GM21381 (cell line): ENCODE data around the gene PHACTR1.

ENCODE experiments used
- ATAC-seq: cut with Tn5 transposase; IDR thresholded peaks from one replicate; pipeline ENCODE4 v1.9.1; 2021; ENCODE audit warnings: mild to moderate bottlenecking, moderate library complexity; ENCODE audit not compliant: unreplicated experiment

Gene PHACTR1

GRCh38 chr6:13273931-13274706 lies 557.6 kb downstream of the PHACTR1 start:
- peak; percentile 51 for ATAC-seq

DNA sequence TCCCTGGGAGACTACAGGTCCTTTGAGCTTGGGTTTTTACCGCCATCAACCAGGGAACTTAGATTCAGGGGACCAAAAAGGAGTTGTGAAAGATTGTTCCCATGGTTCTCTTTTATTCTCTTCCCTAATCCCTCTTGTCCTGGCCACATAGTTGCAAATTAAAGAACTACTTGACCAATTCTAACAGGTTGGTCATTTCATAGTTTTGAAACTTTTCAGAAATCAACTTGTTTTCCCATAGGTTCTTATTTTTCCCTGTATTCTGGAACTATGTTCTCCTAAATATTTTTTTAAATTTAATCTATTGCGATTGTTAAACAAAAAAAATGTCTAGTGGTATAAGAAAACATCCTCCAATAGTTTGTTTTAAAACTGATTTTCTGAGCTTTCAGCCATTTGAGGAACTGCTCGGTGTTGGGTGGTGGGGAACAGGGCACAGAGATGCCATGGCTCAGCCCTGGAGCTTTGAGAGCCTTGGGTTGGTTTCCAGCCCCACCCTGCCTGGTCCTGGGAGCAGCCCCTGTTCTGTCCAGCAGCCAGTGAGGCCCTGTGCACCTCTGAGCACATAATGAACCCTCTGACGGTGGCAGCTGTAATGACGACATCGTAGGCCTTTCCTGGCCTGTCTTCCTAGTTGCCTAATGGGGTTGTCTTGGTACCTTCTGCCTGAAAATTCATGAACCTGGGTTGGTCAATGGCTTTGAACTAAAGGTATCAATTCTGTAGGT lies 558.3 kb downstream of the PHACTR1 start:
- no peak for ATAC-seq

DNA sequence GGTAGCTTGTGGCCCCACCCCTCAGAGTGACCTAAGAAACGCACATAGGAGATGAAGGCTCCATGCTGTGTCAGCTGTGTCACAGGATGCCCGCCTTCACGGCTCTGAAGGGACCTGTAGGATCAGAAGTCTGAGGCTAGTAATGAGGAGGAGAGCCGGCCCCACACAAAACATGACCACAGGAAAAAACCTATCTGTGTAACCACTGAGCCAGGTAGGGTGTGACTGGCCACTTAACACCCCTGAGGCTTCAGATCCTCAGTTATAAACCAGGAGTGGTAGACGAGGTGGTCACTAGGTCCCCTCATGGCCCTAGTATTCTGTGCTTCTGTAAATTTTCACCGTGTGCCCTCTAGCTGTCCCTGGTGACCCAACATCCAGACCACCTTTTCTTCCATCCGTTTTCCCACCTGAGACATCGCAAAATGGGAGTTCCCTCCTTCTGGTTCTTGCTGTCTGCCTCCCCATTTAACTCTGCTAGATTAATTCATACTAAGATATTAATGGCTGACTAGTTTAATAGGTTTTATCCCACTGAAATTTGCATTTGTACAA lies 558.9 kb downstream of the PHACTR1 start:
- ATAC-seq, result no peak

- ATAC-seq, result no peak
Observed at GRCh38 chr6:13277231-13277630, 560.7 kb downstream of the PHACTR1 start.

DNA sequence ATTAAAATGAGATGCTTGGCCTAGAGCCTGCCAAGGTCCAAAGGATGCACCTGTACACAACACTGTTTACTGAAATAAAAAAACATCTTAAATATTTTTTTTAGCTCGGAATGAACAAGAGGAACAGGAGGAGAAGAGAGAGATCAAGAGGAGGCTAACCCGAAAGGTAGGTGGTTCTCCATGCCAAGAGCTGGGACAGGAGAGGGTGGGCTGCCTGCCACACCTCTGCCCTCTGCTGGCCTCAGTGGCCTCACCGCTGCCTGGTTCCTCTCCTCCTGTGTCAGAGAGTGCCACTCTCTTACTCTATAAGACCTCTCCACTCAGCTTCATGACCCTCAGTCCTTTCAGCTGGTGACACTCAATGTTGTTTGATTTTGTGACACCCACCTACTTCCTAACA lies 561.6 kb downstream of the PHACTR1 start:
- no peak for ATAC-seq

DNA sequence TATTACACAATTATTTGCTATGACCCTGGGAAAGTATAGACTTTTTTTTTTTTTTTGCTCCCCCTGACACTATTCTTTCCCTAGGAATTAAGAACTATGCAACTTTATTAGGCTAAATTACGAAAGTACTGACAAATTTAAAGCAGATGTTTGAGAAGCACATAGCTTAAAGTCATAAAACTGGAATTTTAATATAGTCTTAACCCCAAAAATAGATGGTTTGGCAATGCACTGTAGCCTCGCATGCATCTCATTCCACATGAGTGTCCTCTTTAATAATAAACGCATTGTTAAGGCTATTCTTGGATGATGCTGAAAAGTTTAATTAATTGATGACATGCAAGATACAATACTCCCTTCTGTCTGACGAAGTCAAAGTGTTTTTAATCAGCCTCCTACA lies 562.4 kb downstream of the PHACTR1 start:
- no peak for ATAC-seq

DNA sequence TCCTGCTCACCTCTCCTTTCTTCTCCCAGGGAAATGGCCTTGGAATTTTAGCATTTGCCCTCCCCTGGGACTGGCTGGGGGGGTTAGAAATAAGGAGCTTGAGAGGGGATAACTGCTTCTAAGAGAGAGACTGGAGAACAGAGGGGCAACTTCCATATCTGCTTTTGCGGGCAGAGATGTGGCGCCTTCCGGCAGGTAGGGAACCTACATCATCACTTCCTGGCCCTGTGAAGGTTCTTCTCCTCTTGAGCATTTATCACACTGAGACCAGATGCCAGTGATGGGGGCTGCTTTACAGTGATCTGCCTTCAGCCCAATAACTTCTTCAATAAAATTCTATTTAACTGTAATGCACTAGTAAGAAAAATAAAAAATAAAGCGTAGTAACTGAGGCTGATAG lies 563.7 kb downstream of the PHACTR1 start:
- no peak for ATAC-seq

DNA sequence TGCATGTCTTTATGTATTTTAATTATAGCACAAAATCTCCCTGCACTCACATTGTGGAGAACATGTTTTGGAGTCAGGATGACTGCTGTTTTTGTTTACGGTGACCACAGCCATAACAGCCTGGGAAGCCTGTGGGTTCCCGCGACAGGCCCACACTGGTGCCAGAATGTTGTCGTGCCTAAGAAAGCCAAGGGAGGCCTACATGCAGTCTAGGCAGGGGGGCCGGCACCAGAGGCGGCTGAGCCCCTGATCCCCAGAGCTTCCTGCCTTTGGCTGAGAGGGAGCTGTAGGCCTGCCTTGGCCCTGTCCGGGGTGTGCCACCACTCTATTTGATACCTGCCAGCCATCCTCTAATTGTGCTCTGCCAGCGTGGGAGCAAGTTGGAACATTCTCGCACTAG lies 565.1 kb downstream of the PHACTR1 start:
- ATAC-seq, result no peak

DNA sequence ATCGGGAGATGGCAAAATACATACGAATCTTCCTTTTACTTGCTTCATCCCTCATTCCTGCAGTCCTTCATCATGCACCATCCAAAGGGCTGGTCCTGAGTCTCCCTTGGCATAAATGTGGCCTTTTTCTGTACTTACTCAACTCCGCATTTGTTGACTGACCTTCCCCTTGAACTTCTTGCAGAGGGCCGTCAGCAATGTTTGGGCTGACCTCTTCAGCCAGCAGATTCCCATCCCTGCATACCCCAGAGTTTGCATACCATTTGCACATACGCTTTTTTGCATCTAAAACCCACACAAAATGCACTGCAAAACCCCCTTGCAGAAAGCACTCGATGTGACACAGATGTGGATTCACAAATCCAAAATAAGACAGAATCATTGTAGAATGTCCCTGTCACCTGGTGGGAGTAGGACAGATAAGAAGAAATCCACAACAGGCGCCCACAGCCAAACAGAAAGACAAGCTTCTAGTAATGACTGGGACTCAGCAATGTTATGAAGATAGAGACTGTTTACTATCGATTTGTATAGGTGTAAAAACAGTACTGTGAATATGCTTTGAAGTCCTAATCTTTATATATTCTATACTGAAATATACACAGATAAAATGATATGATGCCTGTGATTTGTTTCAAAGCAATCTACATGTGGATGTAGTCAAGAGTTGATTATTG lies 566.0 kb downstream of the PHACTR1 start:
- no peak for ATAC-seq

DNA sequence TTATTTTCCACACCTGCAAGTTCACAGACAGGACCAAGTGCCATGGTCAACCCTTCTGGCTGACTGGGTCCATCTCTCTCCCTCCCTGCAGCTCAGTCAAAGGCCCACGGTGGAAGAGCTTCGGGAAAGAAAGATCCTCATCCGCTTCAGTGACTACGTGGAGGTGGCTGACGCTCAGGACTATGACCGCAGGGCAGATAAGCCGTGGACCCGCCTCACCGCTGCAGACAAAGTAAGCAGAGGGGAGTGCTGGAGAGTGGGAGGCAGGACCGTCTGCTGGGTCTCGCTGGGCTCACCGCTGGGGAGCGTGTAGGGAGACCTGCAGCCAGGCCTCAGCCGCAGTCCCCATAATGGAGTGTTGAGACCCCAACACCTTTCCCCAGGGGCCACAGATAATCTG lies 566.8 kb downstream of the PHACTR1 start:
- ATAC-seq, result no peak

- no peak for ATAC-seq
Observed at GRCh38 chr6:13284646-13285045, 568.1 kb downstream of the PHACTR1 start.

GRCh38 chr6:13285705-13286104 lies 569.1 kb downstream of the PHACTR1 start:
- ATAC-seq, result no peak

GRCh38 chr6:13286181-13286580 lies 569.6 kb downstream of the PHACTR1 start:
- peak; percentile 66 for ATAC-seq

GRCh38 chr6:13287104-13287503 lies 570.5 kb downstream of the PHACTR1 start:
- ATAC-seq, result no peak

DNA sequence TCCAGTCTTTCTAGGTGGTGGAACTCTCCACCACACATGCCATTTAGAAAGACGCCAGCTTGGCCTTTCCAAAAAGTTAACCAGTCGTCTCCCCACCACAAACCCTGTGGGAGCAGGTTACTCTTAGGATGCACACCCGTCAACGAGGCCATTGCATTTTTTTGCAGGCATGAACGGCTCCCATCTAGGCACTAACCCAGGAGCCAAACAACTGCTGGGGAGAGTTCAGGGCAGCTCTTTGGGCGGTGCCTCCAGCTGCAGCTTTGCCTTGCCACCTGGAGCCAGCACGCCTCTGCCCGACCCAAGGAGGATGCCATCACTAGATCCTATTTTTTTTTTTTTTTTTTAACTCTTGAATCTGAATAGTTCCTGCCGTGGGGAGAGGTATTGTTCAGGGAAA lies 571.9 kb downstream of the PHACTR1 start:
- ATAC-seq, result no peak

- ATAC-seq, result no peak
Observed at GRCh38 chr6:13288969-13289391, 572.4 kb downstream of the PHACTR1 start.

DNA sequence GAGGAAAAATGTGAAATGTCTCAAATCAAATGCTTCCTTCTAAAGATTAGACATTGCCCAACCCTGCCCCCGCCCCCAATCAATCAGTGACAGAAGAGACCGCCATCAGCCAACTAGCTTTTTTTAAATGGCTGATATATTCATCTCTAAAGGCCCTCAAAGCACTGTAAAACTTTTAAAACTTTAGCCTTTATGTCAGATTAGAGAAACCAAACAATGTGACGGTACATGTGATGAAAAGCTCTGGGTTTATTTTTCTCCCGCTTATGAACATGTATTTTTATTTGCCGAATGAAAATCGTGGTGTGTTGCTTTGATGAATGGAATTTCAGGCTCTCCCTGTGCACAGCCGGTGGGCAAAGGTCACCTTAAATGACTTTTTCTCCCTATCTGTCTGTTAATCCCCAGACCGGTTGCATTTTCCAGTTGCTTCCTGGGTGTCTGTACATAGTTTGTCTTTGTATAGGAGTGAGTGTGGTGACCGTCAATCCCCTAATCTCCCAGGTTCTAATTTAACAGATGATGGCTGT lies 573.3 kb downstream of the PHACTR1 start:
- no peak for ATAC-seq

- no peak for ATAC-seq
Observed at GRCh38 chr6:13290335-13290734, 573.8 kb downstream of the PHACTR1 start.

GRCh38 chr6:13292774-13293173 lies 576.2 kb downstream of the PHACTR1 start:
- no peak for ATAC-seq

DNA sequence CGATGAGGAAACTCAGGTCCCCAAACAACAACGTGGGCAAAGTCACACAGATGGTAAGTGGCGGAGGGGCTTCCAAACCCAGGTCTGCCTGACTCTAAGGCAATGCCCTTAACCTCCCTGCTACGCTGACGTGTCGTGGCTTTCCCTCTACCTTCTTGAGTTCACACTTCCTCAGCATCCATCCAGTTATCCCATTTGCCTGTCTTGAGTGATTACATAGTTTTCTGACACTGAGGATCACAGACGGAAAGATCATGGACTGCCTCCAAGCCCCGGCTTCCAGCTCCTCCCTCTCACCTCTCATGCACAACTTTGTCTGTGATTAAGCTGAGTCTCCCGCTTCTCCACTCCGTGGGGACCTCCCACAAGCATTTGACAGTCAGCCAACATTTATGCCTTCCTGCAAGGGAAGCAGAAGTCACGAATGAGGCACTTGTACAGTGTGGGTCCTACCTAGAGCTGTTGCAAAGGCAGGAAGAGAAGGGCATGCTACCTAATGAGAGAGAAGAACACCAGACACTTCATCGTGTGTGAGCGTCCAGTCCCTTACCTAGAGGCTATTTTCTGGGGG lies 578.0 kb downstream of the PHACTR1 start:
- no peak for ATAC-seq

- ATAC-seq, result no peak
Observed at GRCh38 chr6:13295576-13295975, 579.0 kb downstream of the PHACTR1 start.
